Measurements from ENCODE around the gene NRSN2. TPM values are rescaled to one million over a fixed set of nuclear protein-coding genes. Genes with fewer than 3 reads are reported as not detected.

Gene NRSN2
- polyA plus RNA-seq, 1 experiment: 84.1 TPM

- Histone ChIP-seq H3K4me3 (ENCODE audit: low read depth, low read length) (no peak overlapping the region), H3K27me3 (ENCODE audit: control insufficient read depth, insufficient read depth, low read length) (no peaks in the 10 kb centered on the region), H3K36me3 (ENCODE audit: control insufficient read depth, insufficient read depth, low read length) (peaks cover 33% of the 10 kb centered on the region)
- no peak for DNase-seq (ENCODE audit: low read depth)
- TF ChIP-seq CTCF (IDR thresholded peaks at IDR 0.05; ENCODE audit: insufficient read depth, low read depth, low read length): no peak
- POLR2A ChIA-PET: no interaction called here
- CTCF ChIA-PET: interaction anchor here (1.1 kb wide), 1 partner anchor 49 kb away, joined by 3 read pairs; no protein-coding TSS in a partner anchor
These were observed 49.9 kb downstream of the NRSN2 start for GRCh38 chr20:396619-397431.

- no peak for TF ChIP-seq CTCF (IDR thresholded peaks at IDR 0.05; ENCODE audit: insufficient read depth, low read depth, low read length)
- Histone ChIP-seq H3K27me3 (ENCODE audit: control insufficient read depth, insufficient read depth, low read length) (no peaks in the 10 kb centered on the region), H3K36me3 (ENCODE audit: control insufficient read depth, insufficient read depth, low read length) (peaks cover 30% of the 10 kb centered on the region), H3K4me3 (ENCODE audit: low read depth, low read length) (no peak overlapping the region)
- DNase-seq (ENCODE audit: low read depth): no peak
- CTCF ChIA-PET: interaction anchor here (1.2 kb wide), 1 partner anchor 35 kb away, joined by 4 read pairs; no protein-coding TSS in a partner anchor
- POLR2A ChIA-PET: no interaction called here
These were observed 50.7 kb downstream of the NRSN2 start for GRCh38 chr20:397432-398237.

GRCh38 chr20:399182-399707 lies 52.3 kb downstream of the NRSN2 start:
- Histone ChIP-seq H3K4me3 (ENCODE audit: low read depth, low read length) (no peak overlapping the region), H3K27me3 (ENCODE audit: control insufficient read depth, insufficient read depth, low read length) (no peaks in the 10 kb centered on the region), H3K36me3 (ENCODE audit: control insufficient read depth, insufficient read depth, low read length) (peaks cover 28% of the 10 kb centered on the region)
- CTCF ChIA-PET: interaction anchor here (0.5 to 2.4 kb wide), 5 partner anchors 11 to 19 kb away, joined by 3 to 8 read pairs (median 3); partner anchors contain the start of gene TRIB3
- POLR2A ChIA-PET: no interaction called here
- TF ChIP-seq CTCF (IDR thresholded peaks at IDR 0.05; ENCODE audit: insufficient read depth, low read depth, low read length): no peak
- DNase-seq (ENCODE audit: low read depth): no peak

GRCh38 chr20:400128-400453 lies 53.2 kb downstream of the NRSN2 start:
- ChIA-PET CTCF (interaction anchor here (1.1 to 2.4 kb wide), 2 partner anchors 10 to 17 kb away, joined by 4 to 8 read pairs; no protein-coding TSS in a partner anchor), POLR2A (no interaction called here)
- no peak for DNase-seq (ENCODE audit: low read depth)
- TF ChIP-seq CTCF (IDR thresholded peaks at IDR 0.05; ENCODE audit: insufficient read depth, low read depth, low read length): no peak
- Histone ChIP-seq H3K4me3 (ENCODE audit: low read depth, low read length) (no peak overlapping the region), H3K36me3 (ENCODE audit: control insufficient read depth, insufficient read depth, low read length) (peaks cover 22% of the 10 kb centered on the region), H3K27me3 (ENCODE audit: control insufficient read depth, insufficient read depth, low read length) (no peaks in the 10 kb centered on the region)
